Subcutaneous adipose tissue (tissue), 4 donors: ENCODE measurements around the gene SLC25A12. TPM values are rescaled to one million over a fixed set of nuclear protein-coding genes. Genes with fewer than 3 reads are reported as not detected.

ENCODE experiments used
- CTCF ChIP-seq: fragments of 450-650 bp; IDR thresholded peaks from one replicate; pipeline ENCODE4 v1.5.1; 2016; ENCODE audit warnings: low read depth, mild to moderate bottlenecking, control low read depth, antibody characterized with exemption, moderate library complexity
- total RNA-seq, 4 donors: library from RNA; depleted of rRNA; stranded (reverse); fragments of >200 nt; gene quantifications; one replicate each; pipeline ENCODE4 v1.1.0, GENCODE V29; 2016

The SLC25A12 gene
- total RNA-seq, 4 donors from 2014 or later: 12.4 to 24.0 (median 14.6) TPM

DNA sequence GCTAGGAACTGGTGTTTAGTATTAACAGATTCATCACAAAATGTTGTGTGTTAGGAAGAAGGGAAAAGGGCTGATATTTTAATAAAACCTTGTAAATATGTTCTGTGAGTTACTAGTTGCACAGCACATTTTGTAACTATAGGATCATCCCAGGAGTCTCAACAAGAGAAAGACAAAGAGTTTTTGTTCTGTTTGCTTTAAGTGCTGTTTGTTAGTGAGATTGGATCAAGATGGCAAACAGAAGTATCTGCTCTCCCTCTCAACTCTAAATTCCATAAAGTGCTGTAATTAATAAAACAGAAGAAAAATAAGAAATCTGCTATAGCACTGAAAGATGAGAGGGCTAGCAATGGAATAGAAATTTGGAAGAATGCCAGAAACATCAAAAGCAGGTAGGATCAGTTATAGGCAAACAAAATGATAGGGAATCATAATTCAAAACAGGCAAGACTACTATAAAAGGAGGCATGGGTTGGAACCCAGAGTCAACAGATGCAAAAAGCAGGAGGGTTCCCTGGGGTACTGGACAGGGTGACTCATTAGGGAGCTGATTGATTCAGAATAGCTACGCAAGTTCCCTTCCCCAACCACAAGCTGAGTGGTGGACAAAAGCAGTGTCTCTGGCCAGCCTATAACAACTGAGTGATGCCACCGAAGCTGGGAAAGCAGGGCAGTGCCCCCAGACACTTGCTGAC lies 131.0 kb downstream of the SLC25A12 start:
- TF ChIP-seq CTCF: no peak

DNA sequence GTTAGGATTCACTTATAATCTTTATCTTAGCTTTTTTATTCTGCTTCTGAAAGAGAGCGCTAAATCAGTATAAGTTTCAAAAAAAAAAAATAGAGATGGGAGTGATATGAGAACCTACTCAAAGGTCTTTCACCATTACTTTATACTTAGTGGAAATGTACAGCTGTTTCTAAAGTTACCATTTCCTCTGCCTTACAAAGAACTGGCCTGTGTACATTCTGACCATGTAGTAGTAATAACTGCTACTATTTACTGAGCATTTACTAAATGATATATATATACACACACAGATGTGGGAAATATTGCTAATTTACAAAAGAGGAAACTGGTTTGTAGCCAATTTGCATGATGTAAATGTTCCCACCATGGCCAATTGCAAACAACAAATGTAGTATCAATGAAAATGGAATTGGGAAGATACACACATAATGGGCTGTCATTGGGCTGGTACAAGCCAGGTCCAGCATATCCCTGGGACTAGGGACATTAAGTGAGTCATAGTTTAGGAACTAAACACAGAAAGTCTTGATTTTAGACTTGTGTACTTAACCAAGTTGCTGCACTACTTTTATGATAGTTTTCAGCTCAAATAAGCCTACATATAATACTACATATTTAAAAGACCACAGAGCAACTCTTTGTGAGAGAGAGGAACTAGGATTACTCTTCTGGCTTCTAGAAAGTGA lies 139.6 kb downstream of the SLC25A12 start:
- no peak for TF ChIP-seq CTCF

GRCh38 chr2:171747371-171747770 lies 146.7 kb downstream of the SLC25A12 start:
- no peak for TF ChIP-seq CTCF

- no peak for TF ChIP-seq CTCF
These were observed 148.2 kb downstream of the SLC25A12 start for GRCh38 chr2:171745806-171746205.

DNA sequence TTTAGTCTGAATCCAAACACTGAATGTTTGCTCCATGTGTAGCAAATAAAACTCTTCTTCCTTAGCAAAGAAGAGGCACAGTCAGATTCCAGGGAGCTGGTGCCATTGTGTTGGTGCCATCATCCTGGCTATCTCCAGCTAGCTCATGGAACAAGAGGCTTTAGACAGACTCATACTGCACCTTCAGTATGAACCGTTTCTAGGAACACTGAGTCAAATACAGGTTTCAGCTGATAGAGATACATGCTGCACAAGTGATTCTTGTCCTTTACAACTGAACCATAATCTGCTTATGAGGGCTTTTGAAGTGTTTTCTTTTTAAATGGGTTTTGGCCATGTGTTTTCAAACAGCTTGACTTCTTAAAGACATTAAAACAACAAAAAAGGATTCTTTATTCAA lies 148.9 kb downstream of the SLC25A12 start:
- no peak for TF ChIP-seq CTCF

- TF ChIP-seq CTCF: no peak
These were observed 151.3 kb downstream of the SLC25A12 start for GRCh38 chr2:171742760-171743159.

DNA sequence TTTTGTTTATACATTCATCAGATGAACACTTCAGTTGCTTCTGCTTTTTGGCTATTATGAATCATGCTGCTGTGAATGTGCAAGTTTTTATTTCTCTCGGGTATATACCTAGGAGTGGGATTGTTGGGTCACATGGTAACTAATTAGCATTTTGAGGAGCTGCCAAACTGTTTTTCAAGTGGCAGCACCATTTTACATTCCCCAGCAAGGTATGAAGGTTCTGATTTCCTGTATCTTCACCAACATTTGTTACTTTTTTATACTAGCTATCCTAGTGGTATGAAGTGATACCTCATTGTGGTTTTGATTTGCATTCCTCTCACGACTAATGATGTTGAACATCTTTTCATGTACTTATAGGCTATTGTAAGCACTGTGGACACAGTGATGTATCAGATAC lies 152.9 kb downstream of the SLC25A12 start:
- no peak for TF ChIP-seq CTCF
